SK-N-SH (cell line): ENCODE results near the gene TMEM229A.

Source experiments
- EP300 ChIP-seq, 2 experiments: IDR thresholded peaks; 2 replicates each; pipeline versions ENCODE4 v1.4.0 to v1.6.1; 2012; ENCODE audit warnings: borderline replicate concordance in 1 of 2, low read depth in 1 of 2, low read length in 1 of 2
- EZH2phosphoT487 ChIP-seq: fragments of 200-600 bp; sonication (generic); IDR thresholded peaks from 2 replicates; pipeline ENCODE4 v1.6.1; 2017; ENCODE audit warnings: low read depth, mixed run types, mild to moderate bottlenecking, antibody characterized with exemption, moderate library complexity, borderline replicate concordance
- NFIC ChIP-seq: IDR thresholded peaks from 2 replicates; pipeline ENCODE4 v1.4.0; 2012; ENCODE audit warnings: borderline replicate concordance
- POLR2AphosphoS5 ChIP-seq: IDR thresholded peaks from 2 replicates; pipeline ENCODE4 v1.6.1; 2012; ENCODE audit warnings: low read depth, low read length
- SIN3A ChIP-seq: IDR thresholded peaks from 2 replicates; pipeline ENCODE4 v1.6.1; 2012; ENCODE audit warnings: low read depth, mild to moderate bottlenecking, low read length, moderate library complexity, borderline replicate concordance
- SMC3 ChIP-seq: IDR thresholded peaks from 2 replicates; pipeline ENCODE4 v1.6.1; 2012; ENCODE audit warnings: low read depth, low read length, improper control_type of control experiment
- TCF12 ChIP-seq: IDR thresholded peaks from 2 replicates; pipeline ENCODE4 v1.4.0; 2012
- TF ChIP-seq, protein P1 (sequence below): fragments of 200-600 bp; sonication (generic); IDR thresholded peaks from 2 replicates; pipeline ENCODE4 v1.6.1; 2017; ENCODE audit warnings: antibody characterized with exemption, mild to moderate bottlenecking, moderate library complexity
- TF ChIP-seq, protein P2 (sequence below): fragments of 150-350 bp; IDR thresholded peaks from 2 replicates; pipeline ENCODE4 v1.6.1; 2017; ENCODE audit warnings: antibody characterized with exemption, low read length, low read depth, borderline replicate concordance

DNA sequence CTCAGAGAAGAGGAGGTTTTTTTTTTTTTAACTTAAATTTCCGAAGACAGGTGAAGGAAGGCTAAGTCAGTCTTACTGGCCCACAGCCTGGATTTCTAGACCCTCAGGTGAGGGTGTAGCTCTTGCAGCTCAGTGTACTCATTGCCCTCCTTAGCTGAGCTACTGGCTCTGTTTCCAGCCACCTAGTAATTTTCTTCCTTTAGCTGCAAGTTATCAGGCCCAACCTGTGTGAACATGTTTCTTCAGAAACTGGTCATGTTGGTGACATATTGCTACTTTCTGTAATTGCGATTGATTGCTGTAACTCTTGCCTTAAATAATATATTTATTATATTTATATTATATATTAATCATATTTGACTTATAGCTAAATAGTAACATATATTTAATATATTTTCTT lies 10.0 kb upstream of the TMEM229A start:
- TF ChIP-seq POLR2AphosphoS5 = no peak
- no peak for TF ChIP-seq NFIC
- TF ChIP-seq, protein P1, sequence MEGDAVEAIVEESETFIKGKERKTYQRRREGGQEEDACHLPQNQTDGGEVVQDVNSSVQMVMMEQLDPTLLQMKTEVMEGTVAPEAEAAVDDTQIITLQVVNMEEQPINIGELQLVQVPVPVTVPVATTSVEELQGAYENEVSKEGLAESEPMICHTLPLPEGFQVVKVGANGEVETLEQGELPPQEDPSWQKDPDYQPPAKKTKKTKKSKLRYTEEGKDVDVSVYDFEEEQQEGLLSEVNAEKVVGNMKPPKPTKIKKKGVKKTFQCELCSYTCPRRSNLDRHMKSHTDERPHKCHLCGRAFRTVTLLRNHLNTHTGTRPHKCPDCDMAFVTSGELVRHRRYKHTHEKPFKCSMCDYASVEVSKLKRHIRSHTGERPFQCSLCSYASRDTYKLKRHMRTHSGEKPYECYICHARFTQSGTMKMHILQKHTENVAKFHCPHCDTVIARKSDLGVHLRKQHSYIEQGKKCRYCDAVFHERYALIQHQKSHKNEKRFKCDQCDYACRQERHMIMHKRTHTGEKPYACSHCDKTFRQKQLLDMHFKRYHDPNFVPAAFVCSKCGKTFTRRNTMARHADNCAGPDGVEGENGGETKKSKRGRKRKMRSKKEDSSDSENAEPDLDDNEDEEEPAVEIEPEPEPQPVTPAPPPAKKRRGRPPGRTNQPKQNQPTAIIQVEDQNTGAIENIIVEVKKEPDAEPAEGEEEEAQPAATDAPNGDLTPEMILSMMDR = no peak
- TF ChIP-seq, protein P2, sequence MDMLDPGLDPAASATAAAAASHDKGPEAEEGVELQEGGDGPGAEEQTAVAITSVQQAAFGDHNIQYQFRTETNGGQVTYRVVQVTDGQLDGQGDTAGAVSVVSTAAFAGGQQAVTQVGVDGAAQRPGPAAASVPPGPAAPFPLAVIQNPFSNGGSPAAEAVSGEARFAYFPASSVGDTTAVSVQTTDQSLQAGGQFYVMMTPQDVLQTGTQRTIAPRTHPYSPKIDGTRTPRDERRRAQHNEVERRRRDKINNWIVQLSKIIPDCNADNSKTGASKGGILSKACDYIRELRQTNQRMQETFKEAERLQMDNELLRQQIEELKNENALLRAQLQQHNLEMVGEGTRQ = no peak
- TF ChIP-seq TCF12 = no peak
- TF ChIP-seq EZH2phosphoT487 = no peak
- TF ChIP-seq SIN3A = no peak
- no peak for TF ChIP-seq EP300 (IDR thresholded peaks at IDR 0.05; ENCODE audit: borderline replicate concordance in 1 of 2, low read depth in 1 of 2, low read length in 1 of 2)
- no peak for TF ChIP-seq SMC3
